Fibroblast of lung (primary cell): ENCODE results near the gene RGS3. TPM values are rescaled to one million over a fixed set of nuclear protein-coding genes. Genes with fewer than 3 reads are reported as not detected.
A peak's percentile ranks its signal among the peaks of the same experiment; 100 is the strongest.

Experiments
- DNase-seq, 2 donors: peaks; one replicate each; pipeline versions ENCODE4 v3.0.0 to v3.0.0-alpha.2; 2010; ENCODE audit warnings: low read depth in 2 of 2
- H2AFZ ChIP-seq: 2 replicates; pipeline ENCODE4 v1.5.1; 2012; ENCODE audit warnings: low read length, control low read depth, inconsistent platforms
- H3K27ac ChIP-seq: 2 replicates; pipeline ENCODE4 v1.5.1; 2011; ENCODE audit warnings: low read length, control low read depth; ENCODE audit not compliant: insufficient read depth
- H3K27me3 ChIP-seq: 2 replicates; pipeline ENCODE4 v1.5.1; 2011; ENCODE audit warnings: mild to moderate bottlenecking, low read length; ENCODE audit not compliant: control insufficient read depth, insufficient read depth
- H3K36me3 ChIP-seq: 2 replicates; pipeline ENCODE4 v1.5.1; 2011; ENCODE audit warnings: low read length; ENCODE audit not compliant: control insufficient read depth, insufficient read depth
- H3K4me1 ChIP-seq: 2 replicates; pipeline ENCODE4 v1.5.1; 2011; ENCODE audit warnings: low read length; ENCODE audit not compliant: control insufficient read depth, insufficient read depth; ENCODE audit errors: extremely low read depth
- H3K4me2 ChIP-seq: 2 replicates; pipeline ENCODE4 v1.5.1; 2011; ENCODE audit warnings: low read length, control low read depth; ENCODE audit not compliant: insufficient read depth; ENCODE audit errors: extremely low read depth
- H3K4me3 ChIP-seq, 4 experiments: fragments of 200-600 bp in 1 of 4; sonication (generic) in 1 of 4; replicated peaks in 1 of 4; 2 replicates each; pipeline ENCODE4 v1.5.1; 2011 to 2016; ENCODE audit warnings: low read length in 4 of 4, low read depth in 3 of 4, mild to moderate bottlenecking in 3 of 4, control low read depth in 2 of 4, inconsistent platforms in 1 of 4, mixed read lengths in 1 of 4; ENCODE audit not compliant: insufficient read depth in 1 of 4; ENCODE audit errors: control extremely low read depth in 1 of 4
- H3K79me2 ChIP-seq: 2 replicates; pipeline ENCODE4 v1.5.1; 2012; ENCODE audit warnings: mild to moderate bottlenecking, low read length, inconsistent platforms; ENCODE audit not compliant: control insufficient read depth, insufficient read depth
- H3K9ac ChIP-seq: 2 replicates; pipeline ENCODE4 v1.5.1; 2011; ENCODE audit warnings: mild to moderate bottlenecking, low read length, control low read depth; ENCODE audit not compliant: insufficient read depth
- H3K9me3 ChIP-seq: 2 replicates; pipeline ENCODE4 v1.5.1; 2012; ENCODE audit warnings: low read depth, low read length; ENCODE audit not compliant: control insufficient read depth, insufficient read depth
- H4K20me1 ChIP-seq: 2 replicates; pipeline ENCODE4 v1.5.1; 2011; ENCODE audit warnings: low read length; ENCODE audit not compliant: control insufficient read depth, insufficient read depth; ENCODE audit errors: extremely low read depth
- EZH2 ChIP-seq: IDR thresholded peaks from 2 replicates; pipeline ENCODE4 v1.5.1; 2012; ENCODE audit warnings: low read length, control low read depth, mild to moderate bottlenecking; ENCODE audit errors: missing control alignments
- polyA plus RNA-seq, 2 donors: library from polyadenylated mRNA; depleted of rRNA in 1 of 2; stranded (reverse) in 1 of 2; unstranded in 1 of 2; fragments of >200 nt; gene quantifications; 2 replicates each; pipeline ENCODE4 v1.2.1, GENCODE V29; 2011 to 2012; ENCODE audit warnings: missing spikeins in 1 of 2
- total RNA-seq: library from RNA; depleted of rRNA; stranded (reverse); fragments of >200 nt; gene quantifications from 2 replicates; pipeline ENCODE4 v1.2.1, GENCODE V29; 2014
- TF ChIP-seq, protein P1 (sequence below), 2 donors: IDR thresholded peaks in 1 of 2; conservative IDR thresholded peaks in 1 of 2; 1 replicate in 1 of 2; 2 replicates in 1 of 2; pipeline ENCODE4 v1.5.1; 2011 to 2012; ENCODE audit warnings: low read length in 2 of 2, control low read depth in 1 of 2, inconsistent platforms in 1 of 2, low read depth in 1 of 2, mild to moderate bottlenecking in 1 of 2

RGS3 gene
- total and polyA plus RNA-seq, 2 donors (not counting 1 experiment from before 2014, with no cell fraction given), result 48.1 to 74.3 TPM

DNA sequence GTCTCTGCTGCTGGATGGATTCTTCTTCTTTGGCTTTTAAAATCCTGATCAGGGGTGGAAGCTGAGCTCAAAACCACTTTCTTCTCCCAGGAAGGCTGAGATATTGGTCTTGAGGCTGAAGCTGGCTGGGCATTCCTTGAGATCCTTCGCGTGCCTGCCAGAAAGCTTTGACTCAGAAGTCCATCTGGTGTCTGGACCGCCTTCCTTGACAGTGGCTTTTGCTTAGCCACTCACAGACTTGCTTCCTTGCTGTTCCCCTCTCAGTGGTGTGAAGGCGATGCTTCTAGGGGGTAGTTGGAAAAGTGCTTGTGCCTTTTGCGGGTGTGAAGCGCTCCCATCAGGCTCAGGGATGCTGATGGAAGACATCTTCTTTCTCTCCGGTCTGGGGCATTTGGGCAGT is 45.9 kb downstream of the RGS3 start:
- no peaks in the 10 kb centered on the region for H3K79me2 ChIP-seq
- no peak overlapping the region for H2AFZ ChIP-seq
- no peak overlapping the region for H3K4me2 ChIP-seq
- H3K27me3 ChIP-seq, result no peaks in the 10 kb centered on the region
- H3K36me3 ChIP-seq, result no peaks in the 10 kb centered on the region
- H3K9me3 ChIP-seq, result no peaks in the 10 kb centered on the region
- no peaks in the 10 kb centered on the region for H4K20me1 ChIP-seq
- TF ChIP-seq, protein P1, sequence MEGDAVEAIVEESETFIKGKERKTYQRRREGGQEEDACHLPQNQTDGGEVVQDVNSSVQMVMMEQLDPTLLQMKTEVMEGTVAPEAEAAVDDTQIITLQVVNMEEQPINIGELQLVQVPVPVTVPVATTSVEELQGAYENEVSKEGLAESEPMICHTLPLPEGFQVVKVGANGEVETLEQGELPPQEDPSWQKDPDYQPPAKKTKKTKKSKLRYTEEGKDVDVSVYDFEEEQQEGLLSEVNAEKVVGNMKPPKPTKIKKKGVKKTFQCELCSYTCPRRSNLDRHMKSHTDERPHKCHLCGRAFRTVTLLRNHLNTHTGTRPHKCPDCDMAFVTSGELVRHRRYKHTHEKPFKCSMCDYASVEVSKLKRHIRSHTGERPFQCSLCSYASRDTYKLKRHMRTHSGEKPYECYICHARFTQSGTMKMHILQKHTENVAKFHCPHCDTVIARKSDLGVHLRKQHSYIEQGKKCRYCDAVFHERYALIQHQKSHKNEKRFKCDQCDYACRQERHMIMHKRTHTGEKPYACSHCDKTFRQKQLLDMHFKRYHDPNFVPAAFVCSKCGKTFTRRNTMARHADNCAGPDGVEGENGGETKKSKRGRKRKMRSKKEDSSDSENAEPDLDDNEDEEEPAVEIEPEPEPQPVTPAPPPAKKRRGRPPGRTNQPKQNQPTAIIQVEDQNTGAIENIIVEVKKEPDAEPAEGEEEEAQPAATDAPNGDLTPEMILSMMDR (conservative IDR thresholded peaks at IDR 0.05 in 1 of 2, IDR thresholded peaks at IDR 0.05 in 1 of 2; ENCODE audit: low read depth in 1 of 2, low read length in 2 of 2), result no peak
- TF ChIP-seq EZH2, result no peak
- H3K4me1 ChIP-seq, result peaks cover 5% of the 10 kb centered on the region
- no peak overlapping the region for H3K4me3 ChIP-seq
- peak; percentile 60 to 87 for DNase-seq
- H3K9ac ChIP-seq, result no peak overlapping the region
- no peak overlapping the region for H3K27ac ChIP-seq

DNA sequence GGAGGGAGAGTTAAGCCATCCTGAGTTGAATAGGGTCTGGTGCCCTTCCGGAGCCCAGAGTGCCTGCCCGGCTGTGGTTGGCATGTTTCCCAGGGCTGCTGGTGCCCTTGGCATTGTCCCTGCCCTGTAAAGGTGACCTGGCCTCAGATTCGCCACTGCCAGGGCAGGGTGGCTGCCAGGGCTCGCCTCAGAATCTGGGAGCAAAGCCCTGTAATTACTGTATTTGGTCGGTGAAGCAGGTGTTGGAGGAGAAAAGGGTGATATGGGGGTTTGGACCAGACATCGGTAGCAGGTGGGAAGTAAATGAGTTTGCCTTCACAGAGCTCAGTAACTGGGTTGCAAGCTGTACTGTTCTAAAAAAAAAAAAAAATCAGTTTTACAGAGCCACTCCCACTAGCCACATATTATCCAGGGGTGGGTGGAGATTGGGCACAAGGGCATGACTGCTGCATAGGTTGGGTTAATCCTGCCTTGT is 47.6 kb downstream of the RGS3 start:
- Histone ChIP-seq H3K9me3 (no peaks in the 10 kb centered on the region), H3K36me3 (no peaks in the 10 kb centered on the region), H3K27me3 (no peaks in the 10 kb centered on the region), H2AFZ (no peak overlapping the region), H3K27ac (no peak overlapping the region), H3K9ac (no peak overlapping the region), H4K20me1 (no peaks in the 10 kb centered on the region), H3K79me2 (no peaks in the 10 kb centered on the region), H3K4me2 (no peak overlapping the region), H3K4me1 (peaks cover 3% of the 10 kb centered on the region), H3K4me3 (no peak overlapping the region)
- TF ChIP-seq, protein P1 (conservative IDR thresholded peaks at IDR 0.05 in 1 of 2, IDR thresholded peaks at IDR 0.05 in 1 of 2; ENCODE audit: low read depth in 1 of 2, low read length in 2 of 2), result no peak
- TF ChIP-seq EZH2, result no peak
- DNase-seq, result no peak

DNA sequence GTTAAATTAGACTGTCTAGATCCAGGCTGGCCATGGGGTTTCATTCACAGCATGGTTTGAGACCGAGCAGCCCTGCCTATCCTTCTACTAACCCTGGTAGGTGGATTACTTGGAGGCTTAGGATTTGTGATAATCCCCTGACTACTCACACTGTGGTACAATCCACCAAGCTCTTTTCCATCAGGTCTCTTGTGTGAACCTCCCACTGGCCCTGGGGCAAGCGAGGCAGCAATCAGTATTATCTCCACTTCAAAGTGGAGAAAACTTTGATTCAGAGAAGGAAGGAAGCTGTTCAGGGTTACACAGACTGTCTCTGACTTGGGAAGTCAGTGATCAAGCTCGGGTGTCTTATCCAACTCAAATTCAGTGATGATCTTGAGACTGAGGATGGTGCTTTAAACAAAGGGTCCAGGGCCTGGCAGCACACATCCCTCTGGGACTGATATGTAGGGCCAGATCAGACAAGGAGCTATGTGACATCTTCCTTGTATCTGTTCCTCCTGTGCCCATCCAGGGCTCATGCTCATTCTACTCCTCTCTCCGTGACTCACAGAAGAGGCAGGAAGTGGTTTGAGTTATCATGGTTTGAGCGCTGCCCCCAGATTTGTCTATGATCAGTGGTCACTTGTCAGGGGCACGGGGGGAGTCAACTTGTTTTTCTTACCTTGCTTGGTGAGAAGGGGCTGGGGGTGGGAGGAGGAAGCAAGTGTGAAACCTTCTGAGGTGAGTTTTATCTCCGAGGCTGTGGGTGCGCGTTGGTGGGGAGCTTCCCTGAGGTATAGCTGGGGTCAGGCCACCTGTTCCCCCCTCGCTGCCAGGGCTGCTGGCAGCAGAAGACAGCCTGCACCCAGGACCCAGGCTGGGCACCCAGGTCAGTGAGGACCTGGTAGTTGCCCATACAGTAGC is 48.6 kb downstream of the RGS3 start:
- Histone ChIP-seq H3K9ac (no peak overlapping the region), H4K20me1 (no peaks in the 10 kb centered on the region), H3K9me3 (no peaks in the 10 kb centered on the region), H3K27me3 (no peaks in the 10 kb centered on the region), H3K4me1 (peaks cover 5% of the 10 kb centered on the region), H3K4me2 (no peak overlapping the region), H2AFZ (no peak overlapping the region), H3K4me3 (no peak overlapping the region), H3K27ac (no peak overlapping the region), H3K36me3 (no peaks in the 10 kb centered on the region), H3K79me2 (no peaks in the 10 kb centered on the region)
- TF ChIP-seq, protein P1 (conservative IDR thresholded peaks at IDR 0.05 in 1 of 2, IDR thresholded peaks at IDR 0.05 in 1 of 2; ENCODE audit: low read depth in 1 of 2, low read length in 2 of 2), result no peak
- TF ChIP-seq EZH2, result no peak
- peak; percentile 22 to 72 for DNase-seq
